HG03575 (cell line): ENCODE results near the gene C10orf95.
"Not testable (repeated sequence)": the region's sequence is repeated elsewhere in the genome, so short reads cannot be mapped to it uniquely, and the experiment has no call there.

ENCODE experiments used
- ATAC-seq: cut with Tn5 transposase; IDR thresholded peaks from one replicate; pipeline ENCODE4 v1.9.1; 2021; ENCODE audit not compliant: unreplicated experiment, insufficient number of reproducible peaks, low FRiP score; ENCODE audit errors: extremely low read depth

C10orf95 gene

GRCh38 chr10:102467971-102468438, 16.7 kb upstream of the C10orf95 start:
- ATAC-seq = no peak

DNA sequence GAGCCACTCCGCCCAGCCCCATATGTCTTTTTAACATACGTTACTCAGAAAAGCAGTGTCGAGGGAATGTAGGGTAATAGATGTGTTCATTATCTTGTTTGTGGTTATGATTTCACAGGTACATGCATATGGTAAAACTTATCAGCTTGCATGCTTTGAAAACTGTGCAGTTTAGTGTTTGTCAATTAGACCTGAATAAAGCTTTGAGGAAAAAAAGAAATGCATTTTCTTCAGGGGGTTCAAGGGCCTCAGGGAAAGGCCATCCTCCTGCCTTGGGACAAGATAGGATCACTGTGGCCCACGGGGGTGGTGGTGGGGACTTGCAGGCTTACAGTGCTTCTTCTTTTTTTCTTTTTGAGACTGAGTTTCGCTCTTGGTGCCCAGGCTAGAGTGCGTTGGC, 16.0 kb upstream of the C10orf95 start:
- no peak for ATAC-seq

DNA sequence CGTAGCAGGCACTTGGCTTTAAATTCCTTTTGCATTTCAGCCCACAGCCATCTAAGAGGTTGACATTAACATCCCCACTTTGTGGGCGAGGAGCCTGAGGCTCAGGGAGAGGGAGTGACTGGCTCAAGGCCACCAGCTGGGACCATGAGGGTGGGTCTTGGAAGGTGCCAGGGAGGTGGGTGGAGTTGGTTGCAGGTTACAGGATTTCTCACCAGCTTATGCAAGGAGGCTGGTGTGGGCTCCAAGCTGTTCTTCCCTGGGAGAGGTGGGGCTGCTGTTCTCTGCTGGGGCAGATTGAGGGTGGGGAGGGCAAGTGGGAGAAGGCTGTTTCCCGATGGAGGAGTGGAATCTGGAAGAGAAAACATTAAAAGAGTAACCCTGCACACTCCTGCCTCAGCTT, 14.1 kb upstream of the C10orf95 start:
- ATAC-seq = no peak

- ATAC-seq = no peak
These were observed 12.6 kb upstream of the C10orf95 start for GRCh38 chr10:102463983-102464382.

DNA sequence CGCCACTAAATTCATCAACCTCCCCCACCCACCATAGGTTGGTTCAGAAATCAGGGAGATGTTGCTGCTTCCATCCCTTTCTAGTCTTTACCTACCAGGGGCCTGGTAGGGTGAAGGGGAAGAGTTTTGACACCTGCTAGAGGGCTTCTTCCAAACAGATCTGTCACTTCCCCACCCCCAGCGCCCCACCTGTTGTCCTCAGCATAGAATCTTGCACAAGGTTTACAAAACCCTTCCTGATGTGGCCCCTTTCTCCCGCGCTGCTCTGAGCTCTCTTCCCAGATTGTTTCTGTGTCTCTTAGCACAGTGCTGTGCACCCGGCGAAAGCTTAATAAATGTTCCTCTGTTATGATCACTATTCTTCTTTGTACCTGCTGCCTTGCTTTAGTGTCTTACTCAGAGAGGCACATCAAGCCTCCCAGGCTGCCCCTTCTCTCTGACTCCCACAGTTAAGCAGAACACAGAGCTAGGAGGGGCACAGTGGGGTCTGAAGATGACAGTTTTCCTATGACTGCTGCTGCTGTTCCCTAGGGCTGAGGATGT, 11.2 kb upstream of the C10orf95 start:
- no peak for ATAC-seq

DNA sequence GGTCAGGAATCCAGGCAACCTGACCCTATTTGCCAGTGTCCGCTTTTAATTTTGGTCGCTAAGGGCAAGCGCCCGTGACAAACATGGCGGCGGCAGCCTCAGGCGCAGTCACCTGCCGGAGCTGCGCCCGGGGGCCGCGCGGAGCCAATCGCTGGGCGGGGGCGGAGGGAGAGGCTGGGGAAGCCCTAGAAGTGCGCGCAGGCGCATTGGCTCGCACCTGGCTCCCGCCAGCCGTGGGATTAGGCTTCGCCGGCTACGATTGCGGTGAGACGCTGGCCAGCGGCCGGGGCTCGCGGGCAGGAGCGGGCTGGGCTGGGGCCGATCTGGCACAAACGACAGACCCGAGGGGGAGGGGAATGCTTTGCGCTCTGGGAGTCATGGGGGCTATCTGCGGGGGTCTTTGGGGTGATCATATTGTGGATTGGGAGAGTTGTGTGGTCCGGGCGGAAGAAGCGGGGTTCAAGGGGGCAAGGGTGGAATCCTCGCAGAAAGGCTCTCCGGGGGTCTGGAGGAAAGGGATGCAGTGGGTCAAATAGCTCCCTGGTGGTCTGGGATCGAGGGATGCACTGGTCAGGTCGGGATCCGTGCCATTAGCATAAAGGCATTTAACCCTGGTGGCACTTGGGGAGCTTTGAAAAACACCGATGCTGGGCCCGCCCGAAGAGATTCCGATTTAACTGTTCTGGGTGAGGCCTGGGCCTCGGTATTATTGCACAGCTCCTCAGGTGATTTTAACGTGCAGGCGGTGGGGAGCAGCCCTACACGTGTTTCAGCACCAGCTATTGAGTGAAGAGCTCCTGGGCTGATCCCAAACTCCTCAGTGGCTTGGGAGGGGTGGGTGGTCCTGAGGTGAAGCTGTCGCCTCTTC, 10.1 kb upstream of the C10orf95 start:
- ATAC-seq = no peak

GRCh38 chr10:102460836-102461186, 9.5 kb upstream of the C10orf95 start:
- ATAC-seq = no peak

DNA sequence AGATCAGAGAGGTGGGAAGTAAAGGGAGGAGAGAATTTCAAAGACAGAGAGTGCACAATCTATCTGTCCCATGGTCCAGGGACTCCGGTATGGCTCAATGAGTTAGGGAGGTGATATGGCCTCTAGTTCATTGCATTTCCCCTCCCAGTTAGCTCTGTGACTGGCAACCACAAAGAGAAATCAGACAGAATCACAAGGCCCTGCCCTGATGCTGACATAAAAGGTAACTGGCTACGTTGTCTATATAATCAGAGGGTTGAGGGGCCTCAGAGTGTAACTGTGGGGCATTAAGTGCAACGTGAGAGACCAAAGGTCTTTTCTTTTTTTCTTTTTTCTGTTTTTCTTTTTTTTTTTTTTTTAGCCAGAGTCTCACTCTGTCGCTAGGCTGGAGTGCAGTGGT, 7.3 kb upstream of the C10orf95 start:
- no peak for ATAC-seq

GRCh38 chr10:102457591-102458150, 6.3 kb upstream of the C10orf95 start:
- no peak for ATAC-seq

DNA sequence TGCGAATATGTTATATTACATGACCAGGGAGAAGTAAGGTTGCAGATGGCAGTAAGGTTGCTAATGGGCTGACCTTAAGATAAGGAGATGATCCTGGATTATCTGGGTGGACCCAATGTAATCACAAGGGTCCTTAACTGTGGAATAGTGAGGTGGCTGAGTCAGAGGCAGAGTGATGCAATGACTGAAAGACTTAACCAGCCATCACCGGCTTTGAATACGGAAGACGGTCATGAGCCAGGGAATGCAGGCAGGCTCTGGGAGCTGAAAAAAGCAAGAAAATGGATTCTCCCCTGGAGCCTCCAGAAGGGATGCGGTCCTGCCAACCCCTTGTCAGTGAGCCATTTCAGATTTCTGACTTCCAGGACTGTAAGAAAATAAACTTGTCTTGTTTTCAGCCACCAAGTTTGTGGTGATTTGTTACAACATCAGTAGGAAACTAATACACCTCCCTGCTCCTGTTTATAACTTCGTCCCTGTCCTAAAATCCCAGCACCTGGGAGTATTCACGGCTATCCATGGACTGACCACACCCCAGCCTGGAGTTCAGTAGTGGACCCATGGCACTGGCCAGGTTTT, 4.6 kb upstream of the C10orf95 start:
- ATAC-seq = no peak

GRCh38 chr10:102454662-102455487, 3.5 kb upstream of the C10orf95 start:
- ATAC-seq = not testable (repeated sequence)

GRCh38 chr10:102453502-102453901, 2.2 kb upstream of the C10orf95 start:
- no peak for ATAC-seq

DNA sequence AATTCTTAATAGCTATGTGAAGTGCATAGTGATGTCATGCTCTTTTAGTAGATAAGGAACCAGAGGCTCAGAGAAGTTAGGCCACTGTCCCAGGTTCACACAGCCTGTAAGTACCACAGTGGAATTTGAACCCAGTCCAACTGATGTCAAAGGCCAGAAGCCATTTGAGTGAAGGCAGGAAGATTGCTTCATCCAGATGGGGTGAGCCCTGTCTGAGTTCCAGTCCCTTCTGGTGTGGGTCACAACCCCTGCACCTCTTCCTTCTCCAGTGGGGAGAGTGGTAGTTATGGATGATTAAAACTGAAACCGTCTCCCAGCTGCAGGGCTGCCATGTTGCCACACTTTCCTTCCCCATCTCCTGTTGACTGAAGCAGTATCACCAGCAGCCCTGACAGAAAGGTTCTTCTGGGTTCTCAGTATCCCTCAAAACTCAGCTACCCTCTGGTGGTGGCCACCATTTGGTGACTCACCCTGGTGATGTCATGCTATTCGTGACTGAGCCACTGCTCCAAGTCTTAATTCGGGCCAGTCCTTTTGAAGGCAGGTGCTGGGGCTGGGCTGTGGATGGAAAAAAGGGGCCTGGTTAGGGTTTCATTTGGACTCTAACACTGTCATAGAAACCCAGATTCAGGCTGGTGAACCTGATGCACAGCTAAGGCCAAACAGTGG, 1.5 kb upstream of the C10orf95 start:
- ATAC-seq = no peak

DNA sequence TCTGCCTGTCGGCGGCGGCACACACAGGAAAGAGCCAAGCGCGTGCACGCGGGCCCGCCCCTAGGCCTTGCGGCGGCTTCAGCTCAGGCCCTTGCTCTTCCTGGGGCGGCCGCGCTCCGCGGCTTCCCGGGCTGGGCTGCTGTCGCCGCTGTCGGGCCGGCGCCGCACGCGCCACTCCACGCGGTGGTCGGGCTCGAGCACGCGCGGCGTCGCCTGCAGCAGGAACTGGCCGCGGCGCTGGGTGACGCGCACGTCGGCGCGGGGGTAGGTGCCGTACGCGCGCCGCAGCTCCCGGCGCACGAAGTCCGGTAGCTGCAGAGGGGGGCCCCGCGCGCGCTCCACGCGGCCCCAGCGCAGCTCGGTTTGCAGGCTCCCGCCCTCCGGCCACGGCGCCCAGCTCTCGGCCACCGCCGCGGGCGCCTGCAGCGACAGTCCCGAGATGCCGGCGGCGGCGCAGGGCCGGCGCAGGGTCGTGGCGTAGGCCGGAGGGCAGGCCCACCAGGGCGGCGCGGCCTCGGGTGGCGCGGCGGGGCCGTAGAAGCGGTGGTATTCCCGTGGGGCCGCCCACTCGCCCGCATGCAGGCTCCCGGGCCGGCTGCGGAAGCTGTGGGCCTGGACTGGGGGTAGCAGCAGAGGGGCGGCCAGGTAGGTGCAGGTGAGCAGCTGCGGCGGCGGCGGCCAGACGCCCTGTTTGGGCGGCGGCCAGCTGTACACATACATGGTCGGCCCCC, 804 bp downstream of the C10orf95 start:
- no peak for ATAC-seq

- ATAC-seq = no peak
These were observed 1.3 kb downstream of the C10orf95 start for GRCh38 chr10:102450124-102450373.

GRCh38 chr10:102449321-102450123, 1.8 kb downstream of the C10orf95 start:
- ATAC-seq = no peak

- ATAC-seq = no peak
These were observed 6.5 kb downstream of the C10orf95 start for GRCh38 chr10:102444851-102445250.

- no peak for ATAC-seq
These were observed 13.0 kb downstream of the C10orf95 start for GRCh38 chr10:102438374-102438773.
